Memory B cell (primary cell): ENCODE data around the gene CCDC185.

ENCODE experiments used
- ATAC-seq: fragments of 150-1000 bp; cut with Tn5 transposase; 2 replicates; pipeline ENCODE4 v1.10.0; 2021; ENCODE audit warnings: low read depth, mild to moderate bottlenecking, moderate library complexity
- DNase-seq, 2 donors: peaks; one replicate each; pipeline ENCODE4 v3.0.0; 2022; ENCODE audit warnings: low spot score in 2 of 2
- H3K27ac Mint-ChIP-seq: one replicate; pipeline ENCODE4 v1.8.0; 2022; ENCODE audit warnings: mild to moderate bottlenecking, moderate library complexity, mixed read lengths
- H3K27me3 Mint-ChIP-seq: one replicate; pipeline ENCODE4 v1.8.0; 2022; ENCODE audit warnings: mixed read lengths
- H3K36me3 Mint-ChIP-seq: one replicate; pipeline ENCODE4 v1.8.0; 2022; ENCODE audit warnings: mild to moderate bottlenecking, mixed read lengths
- H3K4me1 Mint-ChIP-seq: one replicate; pipeline ENCODE4 v1.8.0; 2022; ENCODE audit warnings: mixed read lengths
- H3K4me3 Mint-ChIP-seq: one replicate; pipeline ENCODE4 v1.8.0; 2022; ENCODE audit warnings: mild to moderate bottlenecking, moderate library complexity, mixed read lengths
- H3K9me3 Mint-ChIP-seq: one replicate; pipeline ENCODE4 v1.8.0; 2022; ENCODE audit warnings: mixed read lengths

The CCDC185 gene

GRCh38 chr1:223410036-223410435 lies 16.8 kb downstream of the CCDC185 start:
- DNase-seq (no peak), ATAC-seq (no peak)
- H3K27me3 Mint-ChIP-seq: peaks cover 6% of the 10 kb centered on the region
- H3K36me3 Mint-ChIP-seq: no peaks in the 10 kb centered on the region
- no peak overlapping the region for H3K4me3 Mint-ChIP-seq
- H3K4me1 Mint-ChIP-seq: no peaks in the 10 kb centered on the region
- no peak overlapping the region for H3K27ac Mint-ChIP-seq
- H3K9me3 Mint-ChIP-seq: peaks cover 2% of the 10 kb centered on the region

- Mint-ChIP-seq H3K4me3 (no peak overlapping the region), H3K27me3 (peaks cover 6% of the 10 kb centered on the region), H3K36me3 (no peaks in the 10 kb centered on the region), H3K27ac (no peak overlapping the region), H3K9me3 (peaks cover 2% of the 10 kb centered on the region), H3K4me1 (no peaks in the 10 kb centered on the region)
- ATAC-seq (no peak), DNase-seq (no peak)
Measured at GRCh38 chr1:223411309-223411708, 18.1 kb downstream of the CCDC185 start.

- ATAC-seq (no peak), DNase-seq (no peak)
- no peak overlapping the region for H3K4me3 Mint-ChIP-seq
- H3K36me3 Mint-ChIP-seq: no peaks in the 10 kb centered on the region
- H3K27ac Mint-ChIP-seq: no peak overlapping the region
- H3K9me3 Mint-ChIP-seq: peaks cover 2% of the 10 kb centered on the region
- no peaks in the 10 kb centered on the region for H3K4me1 Mint-ChIP-seq
- peaks cover 4% of the 10 kb centered on the region for H3K27me3 Mint-ChIP-seq
Measured at GRCh38 chr1:223411710-223412109, 18.5 kb downstream of the CCDC185 start.

GRCh38 chr1:223413216-223413615 lies 20.0 kb downstream of the CCDC185 start:
- Mint-ChIP-seq H3K9me3 (peaks cover 2% of the 10 kb centered on the region), H3K4me3 (no peak overlapping the region), H3K27me3 (peaks cover 4% of the 10 kb centered on the region), H3K36me3 (no peaks in the 10 kb centered on the region), H3K4me1 (no peaks in the 10 kb centered on the region), H3K27ac (no peak overlapping the region)
- no peak for ATAC-seq
- DNase-seq: no peak

GRCh38 chr1:223417444-223417843 lies 24.2 kb downstream of the CCDC185 start:
- no peak for ATAC-seq
- H3K9me3 Mint-ChIP-seq: no peaks in the 10 kb centered on the region
- H3K4me1 Mint-ChIP-seq: no peaks in the 10 kb centered on the region
- no peak overlapping the region for H3K4me3 Mint-ChIP-seq
- no peak for DNase-seq
- no peak overlapping the region for H3K27ac Mint-ChIP-seq
- no peaks in the 10 kb centered on the region for H3K36me3 Mint-ChIP-seq
- no peaks in the 10 kb centered on the region for H3K27me3 Mint-ChIP-seq

- DNase-seq (no peak), ATAC-seq (no peak)
- Mint-ChIP-seq H3K36me3 (no peaks in the 10 kb centered on the region), H3K4me1 (no peaks in the 10 kb centered on the region), H3K9me3 (no peaks in the 10 kb centered on the region), H3K27ac (no peak overlapping the region), H3K4me3 (no peak overlapping the region), H3K27me3 (no peaks in the 10 kb centered on the region)
Measured at GRCh38 chr1:223417903-223418663, 24.9 kb downstream of the CCDC185 start.

GRCh38 chr1:223419115-223419514 lies 25.9 kb downstream of the CCDC185 start:
- Mint-ChIP-seq H3K4me3 (no peak overlapping the region), H3K9me3 (no peaks in the 10 kb centered on the region), H3K27ac (no peak overlapping the region), H3K27me3 (no peaks in the 10 kb centered on the region), H3K4me1 (no peaks in the 10 kb centered on the region), H3K36me3 (no peaks in the 10 kb centered on the region)
- DNase-seq (no peak), ATAC-seq (no peak)

- Mint-ChIP-seq H3K36me3 (no peaks in the 10 kb centered on the region), H3K4me1 (no peaks in the 10 kb centered on the region), H3K27me3 (no peaks in the 10 kb centered on the region), H3K27ac (no peak overlapping the region), H3K9me3 (no peaks in the 10 kb centered on the region), H3K4me3 (no peak overlapping the region)
- DNase-seq (no peak), ATAC-seq (no peak)
Measured at GRCh38 chr1:223419561-223419960, 26.3 kb downstream of the CCDC185 start.

GRCh38 chr1:223421025-223421424 lies 27.8 kb downstream of the CCDC185 start:
- H3K4me3 Mint-ChIP-seq: no peak overlapping the region
- H3K9me3 Mint-ChIP-seq: no peaks in the 10 kb centered on the region
- no peaks in the 10 kb centered on the region for H3K36me3 Mint-ChIP-seq
- H3K4me1 Mint-ChIP-seq: no peaks in the 10 kb centered on the region
- peaks cover 5% of the 10 kb centered on the region for H3K27me3 Mint-ChIP-seq
- ATAC-seq (no peak), DNase-seq (no peak)
- no peak overlapping the region for H3K27ac Mint-ChIP-seq

- Mint-ChIP-seq H3K9me3 (no peaks in the 10 kb centered on the region), H3K4me1 (no peaks in the 10 kb centered on the region)
Measured at GRCh38 chr1:223421676-223422075, 28.5 kb downstream of the CCDC185 start.

GRCh38 chr1:223422911-223423310 lies 29.7 kb downstream of the CCDC185 start:
- no peaks in the 10 kb centered on the region for H3K9me3 Mint-ChIP-seq
- H3K36me3 Mint-ChIP-seq: no peaks in the 10 kb centered on the region

More at GRCh38 chr1:223421676-223422075, 28.5 kb downstream of the CCDC185 start:
- Mint-ChIP-seq H3K27ac (no peak overlapping the region), H3K4me3 (no peak overlapping the region), H3K27me3 (peaks cover 6% of the 10 kb centered on the region), H3K36me3 (no peaks in the 10 kb centered on the region)
- DNase-seq (no peak), ATAC-seq (no peak)

GRCh38 chr1:223423641-223424233 lies 30.5 kb downstream of the CCDC185 start:
- ATAC-seq: no peak
- Mint-ChIP-seq H3K4me1 (no peaks in the 10 kb centered on the region), H3K27me3 (peaks cover 13% of the 10 kb centered on the region), H3K9me3 (peaks cover 5% of the 10 kb centered on the region), H3K4me3 (no peak overlapping the region), H3K27ac (no peak overlapping the region), H3K36me3 (no peaks in the 10 kb centered on the region)
- no peak for DNase-seq

More at GRCh38 chr1:223422911-223423310, 29.7 kb downstream of the CCDC185 start:
- H3K4me3 Mint-ChIP-seq: no peak overlapping the region
- DNase-seq (no peak), ATAC-seq (no peak)
- peaks cover 8% of the 10 kb centered on the region for H3K27me3 Mint-ChIP-seq
- no peak overlapping the region for H3K27ac Mint-ChIP-seq
- no peaks in the 10 kb centered on the region for H3K4me1 Mint-ChIP-seq

GRCh38 chr1:223425550-223425949 lies 32.3 kb downstream of the CCDC185 start:
- ATAC-seq: no peak
- DNase-seq: no peak
- Mint-ChIP-seq H3K27ac (no peak overlapping the region), H3K27me3 (peaks cover 13% of the 10 kb centered on the region), H3K9me3 (peaks cover 6% of the 10 kb centered on the region), H3K36me3 (no peaks in the 10 kb centered on the region), H3K4me1 (no peaks in the 10 kb centered on the region), H3K4me3 (no peak overlapping the region)

- DNase-seq: no peak
- Mint-ChIP-seq H3K36me3 (no peaks in the 10 kb centered on the region), H3K9me3 (peaks cover 6% of the 10 kb centered on the region), H3K4me3 (no peak overlapping the region), H3K27me3 (peaks cover 13% of the 10 kb centered on the region), H3K27ac (no peak overlapping the region), H3K4me1 (no peaks in the 10 kb centered on the region)
- no peak for ATAC-seq
Measured at GRCh38 chr1:223426936-223427335, 33.7 kb downstream of the CCDC185 start.

- H3K9me3 Mint-ChIP-seq: peaks cover 6% of the 10 kb centered on the region
- H3K27me3 Mint-ChIP-seq: peaks cover 16% of the 10 kb centered on the region
- H3K36me3 Mint-ChIP-seq: no peaks in the 10 kb centered on the region
- H3K4me1 Mint-ChIP-seq: no peaks in the 10 kb centered on the region
- ATAC-seq (no peak), DNase-seq (no peak)
- no peak overlapping the region for H3K4me3 Mint-ChIP-seq
- no peak overlapping the region for H3K27ac Mint-ChIP-seq
Measured at GRCh38 chr1:223429313-223429731, 36.1 kb downstream of the CCDC185 start.
